Ammon's horn (tissue), 1 donor: ENCODE results near the gene VPS37B.
"Not testable (repeated sequence)": the region's sequence is repeated elsewhere in the genome, so short reads cannot be mapped to it uniquely, and the experiment has no call there.

Experiments used
- DNase-seq: peaks from one replicate; pipeline ENCODE4 v3.0.0-alpha.2; 2016; ENCODE audit warnings: low spot score

The VPS37B gene

GRCh38 chr12:122895704-122896636, at the start of gene VPS37B:
Gene VPS37B, minus strand, starts transcription at chr12:122896124. Its CDS starts 62 bp downstream, at chr12:122896062.
- peak; percentile 73 for DNase-seq

GRCh38 chr12:122944605-122945592, 49.0 kb upstream of the VPS37B start:
- peak; percentile 91 for DNase-seq

- no peak for DNase-seq
These were observed 47.3 kb upstream of the VPS37B start for GRCh38 chr12:122943196-122943595.

GRCh38 chr12:122942637-122943036, 46.7 kb upstream of the VPS37B start:
- DNase-seq = no peak

GRCh38 chr12:122941351-122941750, 45.4 kb upstream of the VPS37B start:
- DNase-seq = not testable (repeated sequence)

- DNase-seq = no peak
These were observed 43.2 kb upstream of the VPS37B start for GRCh38 chr12:122939125-122939524.

- DNase-seq = no peak
These were observed 41.7 kb upstream of the VPS37B start for GRCh38 chr12:122937622-122938091.

- DNase-seq = no peak
These were observed 39.4 kb upstream of the VPS37B start for GRCh38 chr12:122935318-122935717.

GRCh38 chr12:122934722-122935121, 38.8 kb upstream of the VPS37B start:
- no peak for DNase-seq

- DNase-seq = no peak
These were observed 36.3 kb upstream of the VPS37B start for GRCh38 chr12:122932207-122932606.

- no peak for DNase-seq
These were observed 33.9 kb upstream of the VPS37B start for GRCh38 chr12:122929812-122930211.

- DNase-seq = no peak
These were observed 33.2 kb upstream of the VPS37B start for GRCh38 chr12:122929148-122929538.

- no peak for DNase-seq
These were observed 32.7 kb upstream of the VPS37B start for GRCh38 chr12:122928404-122929147.

GRCh38 chr12:122927756-122928403, 32.0 kb upstream of the VPS37B start:
- DNase-seq = no peak

GRCh38 chr12:122921917-122922316, 26.0 kb upstream of the VPS37B start:
- DNase-seq = no peak

GRCh38 chr12:122920687-122921086, 24.8 kb upstream of the VPS37B start:
- DNase-seq = no peak

- no peak for DNase-seq
These were observed 22.9 kb upstream of the VPS37B start for GRCh38 chr12:122918827-122919226.

- peak; percentile 58 for DNase-seq
These were observed 21.7 kb upstream of the VPS37B start for GRCh38 chr12:122917507-122918121.

- DNase-seq = peak; percentile 88
These were observed 13.7 kb upstream of the VPS37B start for GRCh38 chr12:122909442-122910288.

GRCh38 chr12:122908915-122909314, 13.0 kb upstream of the VPS37B start:
- DNase-seq = no peak
